ENCODE measurements around the gene TEKT5.

GRCh38 chr16:10688726-10689125 lies 6.0 kb downstream of the TEKT5 start:
- TF ChIP-seq, protein P1, sequence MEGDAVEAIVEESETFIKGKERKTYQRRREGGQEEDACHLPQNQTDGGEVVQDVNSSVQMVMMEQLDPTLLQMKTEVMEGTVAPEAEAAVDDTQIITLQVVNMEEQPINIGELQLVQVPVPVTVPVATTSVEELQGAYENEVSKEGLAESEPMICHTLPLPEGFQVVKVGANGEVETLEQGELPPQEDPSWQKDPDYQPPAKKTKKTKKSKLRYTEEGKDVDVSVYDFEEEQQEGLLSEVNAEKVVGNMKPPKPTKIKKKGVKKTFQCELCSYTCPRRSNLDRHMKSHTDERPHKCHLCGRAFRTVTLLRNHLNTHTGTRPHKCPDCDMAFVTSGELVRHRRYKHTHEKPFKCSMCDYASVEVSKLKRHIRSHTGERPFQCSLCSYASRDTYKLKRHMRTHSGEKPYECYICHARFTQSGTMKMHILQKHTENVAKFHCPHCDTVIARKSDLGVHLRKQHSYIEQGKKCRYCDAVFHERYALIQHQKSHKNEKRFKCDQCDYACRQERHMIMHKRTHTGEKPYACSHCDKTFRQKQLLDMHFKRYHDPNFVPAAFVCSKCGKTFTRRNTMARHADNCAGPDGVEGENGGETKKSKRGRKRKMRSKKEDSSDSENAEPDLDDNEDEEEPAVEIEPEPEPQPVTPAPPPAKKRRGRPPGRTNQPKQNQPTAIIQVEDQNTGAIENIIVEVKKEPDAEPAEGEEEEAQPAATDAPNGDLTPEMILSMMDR (IDR thresholded peaks at IDR 0.05; ENCODE audit: low read depth, low read length, missing input control), result no peak
- no peak for TF ChIP-seq RAD21 (IDR thresholded peaks at IDR 0.05)
- TF ChIP-seq RXRA (IDR thresholded peaks at IDR 0.05), result no peak
- no peak for TF ChIP-seq SP1 (IDR thresholded peaks at IDR 0.05)
- TF ChIP-seq, protein P2, sequence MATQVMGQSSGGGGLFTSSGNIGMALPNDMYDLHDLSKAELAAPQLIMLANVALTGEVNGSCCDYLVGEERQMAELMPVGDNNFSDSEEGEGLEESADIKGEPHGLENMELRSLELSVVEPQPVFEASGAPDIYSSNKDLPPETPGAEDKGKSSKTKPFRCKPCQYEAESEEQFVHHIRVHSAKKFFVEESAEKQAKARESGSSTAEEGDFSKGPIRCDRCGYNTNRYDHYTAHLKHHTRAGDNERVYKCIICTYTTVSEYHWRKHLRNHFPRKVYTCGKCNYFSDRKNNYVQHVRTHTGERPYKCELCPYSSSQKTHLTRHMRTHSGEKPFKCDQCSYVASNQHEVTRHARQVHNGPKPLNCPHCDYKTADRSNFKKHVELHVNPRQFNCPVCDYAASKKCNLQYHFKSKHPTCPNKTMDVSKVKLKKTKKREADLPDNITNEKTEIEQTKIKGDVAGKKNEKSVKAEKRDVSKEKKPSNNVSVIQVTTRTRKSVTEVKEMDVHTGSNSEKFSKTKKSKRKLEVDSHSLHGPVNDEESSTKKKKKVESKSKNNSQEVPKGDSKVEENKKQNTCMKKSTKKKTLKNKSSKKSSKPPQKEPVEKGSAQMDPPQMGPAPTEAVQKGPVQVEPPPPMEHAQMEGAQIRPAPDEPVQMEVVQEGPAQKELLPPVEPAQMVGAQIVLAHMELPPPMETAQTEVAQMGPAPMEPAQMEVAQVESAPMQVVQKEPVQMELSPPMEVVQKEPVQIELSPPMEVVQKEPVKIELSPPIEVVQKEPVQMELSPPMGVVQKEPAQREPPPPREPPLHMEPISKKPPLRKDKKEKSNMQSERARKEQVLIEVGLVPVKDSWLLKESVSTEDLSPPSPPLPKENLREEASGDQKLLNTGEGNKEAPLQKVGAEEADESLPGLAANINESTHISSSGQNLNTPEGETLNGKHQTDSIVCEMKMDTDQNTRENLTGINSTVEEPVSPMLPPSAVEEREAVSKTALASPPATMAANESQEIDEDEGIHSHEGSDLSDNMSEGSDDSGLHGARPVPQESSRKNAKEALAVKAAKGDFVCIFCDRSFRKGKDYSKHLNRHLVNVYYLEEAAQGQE (IDR thresholded peaks at IDR 0.05), result no peak
- no peak for TF ChIP-seq HNF4G (IDR thresholded peaks at IDR 0.05)
- no peak for TF ChIP-seq JUND (IDR thresholded peaks at IDR 0.05)
- TF ChIP-seq GABPA (IDR thresholded peaks at IDR 0.05 in 1 of 2, conservative IDR thresholded peaks at IDR 0.05 in 1 of 2), result no peak
- TF ChIP-seq TAF1 (conservative IDR thresholded peaks at IDR 0.05), result no peak
- no peak for TF ChIP-seq EGR1 (IDR thresholded peaks at IDR 0.05; ENCODE audit: low read depth in 2 of 2)
- no peak for TF ChIP-seq MAX (IDR thresholded peaks at IDR 0.05)
- TF ChIP-seq, protein P3, sequence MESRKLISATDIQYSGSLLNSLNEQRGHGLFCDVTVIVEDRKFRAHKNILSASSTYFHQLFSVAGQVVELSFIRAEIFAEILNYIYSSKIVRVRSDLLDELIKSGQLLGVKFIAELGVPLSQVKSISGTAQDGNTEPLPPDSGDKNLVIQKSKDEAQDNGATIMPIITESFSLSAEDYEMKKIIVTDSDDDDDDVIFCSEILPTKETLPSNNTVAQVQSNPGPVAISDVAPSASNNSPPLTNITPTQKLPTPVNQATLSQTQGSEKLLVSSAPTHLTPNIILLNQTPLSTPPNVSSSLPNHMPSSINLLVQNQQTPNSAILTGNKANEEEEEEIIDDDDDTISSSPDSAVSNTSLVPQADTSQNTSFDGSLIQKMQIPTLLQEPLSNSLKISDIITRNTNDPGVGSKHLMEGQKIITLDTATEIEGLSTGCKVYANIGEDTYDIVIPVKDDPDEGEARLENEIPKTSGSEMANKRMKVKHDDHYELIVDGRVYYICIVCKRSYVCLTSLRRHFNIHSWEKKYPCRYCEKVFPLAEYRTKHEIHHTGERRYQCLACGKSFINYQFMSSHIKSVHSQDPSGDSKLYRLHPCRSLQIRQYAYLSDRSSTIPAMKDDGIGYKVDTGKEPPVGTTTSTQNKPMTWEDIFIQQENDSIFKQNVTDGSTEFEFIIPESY (IDR thresholded peaks at IDR 0.05), result no peak
- no peak for TF ChIP-seq FOXA1 (IDR thresholded peaks at IDR 0.05)
- TF ChIP-seq ATF3 (IDR thresholded peaks at IDR 0.05), result no peak

Measured in liver (tissue), 3 donors.